ENCODE measurements around the gene RBM22. TPM values are rescaled to one million over a fixed set of nuclear protein-coding genes. Genes with fewer than 3 reads are reported as not detected.

The RBM22 gene
- total RNA-seq, 1 experiment from 2014 or later, result 57.3 TPM

- no peak overlapping the region for H3K4me3 ChIP-seq
- H3K27me3 ChIP-seq (ENCODE audit: insufficient read depth, low read depth), result no peaks in the 10 kb centered on the region
- no peaks in the 10 kb centered on the region for H3K36me3 ChIP-seq (ENCODE audit: low read depth)
- H2AFZ ChIP-seq, result no peak overlapping the region
- intact Hi-C loops (cut with micrococcal nuclease; ENCODE audit: unreplicated experiment), result loop anchor here (5.0 kb wide), 2 partner anchors 155 to 170 kb away; no protein-coding TSS in a partner anchor
- no peaks in the 10 kb centered on the region for H4K20me1 ChIP-seq (ENCODE audit: insufficient read depth)
- H3K27ac ChIP-seq, result no peak overlapping the region
- peak overlapping the region; percentile 71 for H3K4me2 ChIP-seq
- DNase-seq, result peak; percentile 87 to 91
- POLR2A ChIA-PET (ENCODE audit: unreplicated experiment), result interaction anchor here (0.5 to 0.8 kb wide), 2 partner anchors 9 to 193 kb away, joined by 3 to 7 read pairs; no protein-coding TSS in a partner anchor
- H3K4me1 ChIP-seq (replicated peaks; ENCODE audit: insufficient read depth), result peaks cover 73% of the 10 kb centered on the region
- no peak for TF ChIP-seq EZH2 (IDR thresholded peaks at IDR 0.05; ENCODE audit: low read depth)
- no peak for TF ChIP-seq CTCF (conservative IDR thresholded peaks at IDR 0.05)
- no TSS peak for BruUV-seq (replicated peaks)
- peaks cover 39% of the 10 kb centered on the region for H3F3A ChIP-seq (ENCODE audit: insufficient read depth, low read depth)
- no peaks in the 10 kb centered on the region for H3K79me2 ChIP-seq (ENCODE audit: low read depth)
- CTCF ChIA-PET, result interaction anchor here (0.5 to 1.2 kb wide), 2 partner anchors 58 to 146 kb away, joined by 3 to 13 read pairs; partner anchors contain the start of gene RBM22
- no peaks in the 10 kb centered on the region for H3K9me3 ChIP-seq (ENCODE audit: insufficient read depth, low read depth)
- H3K9me2 ChIP-seq (ENCODE audit: insufficient read depth), result no peaks in the 10 kb centered on the region
Measured at GRCh38 chr5:150642567-150642927, 58.3 kb downstream of the RBM22 start.

GRCh38 chr5:150641824-150642566, 58.9 kb downstream of the RBM22 start:
- TF ChIP-seq EZH2 (IDR thresholded peaks at IDR 0.05; ENCODE audit: low read depth) (no peak), CTCF (conservative IDR thresholded peaks at IDR 0.05) (no peak)
- H3K27ac ChIP-seq, result peak overlapping the region; percentile 62
- no peak overlapping the region for H3K4me3 ChIP-seq
- H3K9me2 ChIP-seq (ENCODE audit: insufficient read depth), result no peaks in the 10 kb centered on the region
- no peak for DNase-seq
- peak overlapping the region; percentile 71 for H3K4me2 ChIP-seq
- peaks cover 43% of the 10 kb centered on the region for H3F3A ChIP-seq (ENCODE audit: insufficient read depth, low read depth)
- H3K79me2 ChIP-seq (ENCODE audit: low read depth), result no peaks in the 10 kb centered on the region
- no TSS peak for BruUV-seq (replicated peaks)
- no peaks in the 10 kb centered on the region for H3K36me3 ChIP-seq (ENCODE audit: low read depth)
- H3K27me3 ChIP-seq (ENCODE audit: insufficient read depth, low read depth), result no peaks in the 10 kb centered on the region
- peaks cover 78% of the 10 kb centered on the region for H3K4me1 ChIP-seq (replicated peaks; ENCODE audit: insufficient read depth)
- no peaks in the 10 kb centered on the region for H4K20me1 ChIP-seq (ENCODE audit: insufficient read depth)
- ChIA-PET CTCF (interaction anchor here (0.5 to 1.2 kb wide), 2 partner anchors 59 to 147 kb away, joined by 3 to 13 read pairs; partner anchors contain the start of gene RBM22), POLR2A (ENCODE audit: unreplicated experiment) (interaction anchor here (0.7 to 0.8 kb wide), 2 partner anchors 9 to 146 kb away, joined by 5 to 7 read pairs; no protein-coding TSS in a partner anchor)
- intact Hi-C loops (cut with micrococcal nuclease; ENCODE audit: unreplicated experiment), result loop anchor here (5.0 kb wide), 2 partner anchors 155 to 170 kb away; no protein-coding TSS in a partner anchor
- H2AFZ ChIP-seq, result no peak overlapping the region
- no peaks in the 10 kb centered on the region for H3K9me3 ChIP-seq (ENCODE audit: insufficient read depth, low read depth)

GRCh38 chr5:150641006-150641570, 59.8 kb downstream of the RBM22 start:
- no peaks in the 10 kb centered on the region for H4K20me1 ChIP-seq (ENCODE audit: insufficient read depth)
- TF ChIP-seq CTCF (conservative IDR thresholded peaks at IDR 0.05), result no peak
- TF ChIP-seq EZH2 (IDR thresholded peaks at IDR 0.05; ENCODE audit: low read depth), result no peak
- peaks cover 87% of the 10 kb centered on the region for H3K4me1 ChIP-seq (replicated peaks; ENCODE audit: insufficient read depth)
- CTCF ChIA-PET, result no interaction called here
- no peaks in the 10 kb centered on the region for H3K27me3 ChIP-seq (ENCODE audit: insufficient read depth, low read depth)
- DNase-seq, result peak; percentile 42 to 43
- peaks cover 48% of the 10 kb centered on the region for H3F3A ChIP-seq (ENCODE audit: insufficient read depth, low read depth)
- H3K27ac ChIP-seq, result peak overlapping the region; percentile 62
- POLR2A ChIA-PET (ENCODE audit: unreplicated experiment), result interaction anchor here (0.7 kb wide), 2 partner anchors 147 to 253 kb away, joined by 4 to 5 read pairs; no protein-coding TSS in a partner anchor
- intact Hi-C loops (cut with micrococcal nuclease; ENCODE audit: unreplicated experiment), result loop anchor here (5.0 kb wide), 2 partner anchors 154 to 169 kb away; no protein-coding TSS in a partner anchor
- BruUV-seq (replicated peaks), result TSS peak; percentile 42
- H2AFZ ChIP-seq, result 0 out of 2 replicates have a peak overlapping the region, but pooled peaks have one; percentile 52
- H3K79me2 ChIP-seq (ENCODE audit: low read depth), result no peaks in the 10 kb centered on the region
- peak overlapping the region; percentile 71 for H3K4me2 ChIP-seq
- H3K36me3 ChIP-seq (ENCODE audit: low read depth), result no peaks in the 10 kb centered on the region
- H3K9me2 ChIP-seq (ENCODE audit: insufficient read depth), result no peaks in the 10 kb centered on the region
- no peaks in the 10 kb centered on the region for H3K9me3 ChIP-seq (ENCODE audit: insufficient read depth, low read depth)
- peak overlapping the region; percentile 42; the same call in 1 of the 2 replicates for H3K4me3 ChIP-seq

Other genes starting within 250 kb of the RBM22 start
- 94.3 and 100.0 TPM in 2 replicates for gene NDST1, start 192.9 kb downstream of the RBM22 start, total RNA-seq (2021)
- gene SYNPO, start 60.4 kb downstream of the RBM22 start, total RNA-seq (2021), result 1.8 and 2.0 TPM in 2 replicates
- gene MYOZ3, start 39.8 kb downstream of the RBM22 start, total RNA-seq (2021), result 0.25 TPM in 1 of 2 replicates, not detected in the other
- gene DCTN4, start 58.0 kb upstream of the RBM22 start, total RNA-seq (2021), result 49.1 and 54.1 TPM in 2 replicates
- gene SMIM3, start 77.7 kb upstream of the RBM22 start, total RNA-seq (2021), result 11.5 and 12.1 TPM in 2 replicates
- not detected in 2 replicates for gene IRGM, start 145.5 kb upstream of the RBM22 start, total RNA-seq (2021)
- 3.7 and 4.1 TPM in 2 replicates for gene ZNF300, start 203.9 kb upstream of the RBM22 start, total RNA-seq (2021)